PFSK-1 (cell line): Measurements from ENCODE around the gene APBB2.

ENCODE experiments used
- FOXP2 ChIP-seq: optimal IDR thresholded peaks from 2 replicates; pipeline ENCODE3; 2011; ENCODE audit warnings: borderline replicate concordance, control low read depth, inconsistent platforms; ENCODE audit not compliant: insufficient read depth; ENCODE audit errors: extremely low read length, extremely low read depth
- POLR2AphosphoS5 ChIP-seq: IDR thresholded peaks from 2 replicates; pipeline ENCODE4 v1.6.1; 2012; ENCODE audit warnings: low read depth, mild to moderate bottlenecking, control low read depth, low read length, moderate library complexity
- REST ChIP-seq, 2 experiments: IDR thresholded peaks; 2 replicates each; pipeline versions ENCODE4 v1.6.1 to v1.8.0; 2011 to 2012; ENCODE audit warnings: low read depth in 2 of 2, low read length in 2 of 2, control low read depth in 1 of 2, inconsistent platforms in 1 of 2, mild to moderate bottlenecking in 1 of 2, moderate library complexity in 1 of 2; ENCODE audit not compliant: insufficient read depth in 1 of 2
- SIN3A ChIP-seq: IDR thresholded peaks from 2 replicates; pipeline ENCODE4 v1.6.1; 2012; ENCODE audit warnings: mild to moderate bottlenecking, low read length, moderate library complexity, borderline replicate concordance; ENCODE audit not compliant: insufficient read depth
- TAF1 ChIP-seq: IDR thresholded peaks from 2 replicates; pipeline ENCODE4 v1.6.1; 2012; ENCODE audit warnings: low read length, control low read depth, borderline replicate concordance; ENCODE audit not compliant: insufficient read depth

Gene APBB2

GRCh38 chr4:41122309-41122708 lies 92.0 kb downstream of the APBB2 start:
- TF ChIP-seq TAF1 (no peak), REST (IDR thresholded peaks at IDR 0.05; ENCODE audit: insufficient read depth in 1 of 2, low read depth in 2 of 2, low read length in 2 of 2) (no peak), FOXP2 (no peak), POLR2AphosphoS5 (no peak), SIN3A (no peak)

- TF ChIP-seq FOXP2 (no peak), SIN3A (no peak), TAF1 (no peak), REST (IDR thresholded peaks at IDR 0.05; ENCODE audit: insufficient read depth in 1 of 2, low read depth in 2 of 2, low read length in 2 of 2) (no peak), POLR2AphosphoS5 (no peak)
These were observed 92.4 kb downstream of the APBB2 start for GRCh38 chr4:41121906-41122305.

GRCh38 chr4:41120297-41121217 lies 93.8 kb downstream of the APBB2 start:
- TF ChIP-seq REST (IDR thresholded peaks at IDR 0.05; ENCODE audit: insufficient read depth in 1 of 2, low read depth in 2 of 2, low read length in 2 of 2) (no peak), FOXP2 (no peak), SIN3A (no peak), POLR2AphosphoS5 (no peak), TAF1 (no peak)

GRCh38 chr4:41119867-41120295 lies 94.5 kb downstream of the APBB2 start:
- TF ChIP-seq POLR2AphosphoS5 = no peak
- TF ChIP-seq FOXP2 = no peak
- no peak for TF ChIP-seq SIN3A
- TF ChIP-seq REST (IDR thresholded peaks at IDR 0.05; ENCODE audit: insufficient read depth in 1 of 2, low read depth in 2 of 2, low read length in 2 of 2) = no peak
- TF ChIP-seq TAF1 = no peak
